ENCODE measurements around the gene BMP8A. TPM values are rescaled to one million over a fixed set of nuclear protein-coding genes. Genes with fewer than 3 reads are reported as not detected.

The BMP8A gene
- total and polyA plus RNA-seq, 9 of the 15 experiments (the other 6 are each of a cell fraction or from before 2014, with no cell fraction given) = 0.05 to 0.31 TPM; not detected in 7

- Histone ChIP-seq H2AFZ (ENCODE audit: low read depth, low read length) (no peak overlapping the region), H3K9me1 (ENCODE audit: control insufficient read depth, insufficient read depth, low read length) (no peaks in the 10 kb centered on the region), H3K79me2 (ENCODE audit: control insufficient read depth, insufficient read depth, low read length) (no peaks in the 10 kb centered on the region), H3K4me1 (replicated peaks in 1 of 2; ENCODE audit: control insufficient read depth in 2 of 2, insufficient read depth in 2 of 2, low read length in 2 of 2) (no peaks in the 10 kb centered on the region), H3K9me3 (replicated peaks; ENCODE audit: control insufficient read depth, insufficient read depth, low read depth, low read length) (no peaks in the 10 kb centered on the region), H3K36me3 (ENCODE audit: control insufficient read depth, insufficient read depth, low read length) (no peaks in the 10 kb centered on the region), H3K27me3 (ENCODE audit: control insufficient read depth in 2 of 2, insufficient read depth in 2 of 2, low read length in 2 of 2) (no peaks in the 10 kb centered on the region), H4K20me1 (replicated peaks; ENCODE audit: control insufficient read depth, insufficient read depth, low read length) (no peaks in the 10 kb centered on the region), H3K9ac (ENCODE audit: insufficient read depth in 1 of 2, low read depth in 2 of 2, low read length in 2 of 2) (peak overlapping the region in 1 of 2 experiments; percentile 49; a peak in 1 of 4 replicates), H3K27ac (ENCODE audit: extremely low read depth, low read depth, low read length) (no peak overlapping the region), H3K4me3 (no peak overlapping the region), H3K4me2 (ENCODE audit: insufficient read depth, low read length) (no peak overlapping the region)
- TF ChIP-seq CBFB (CRISPR knock-in tag; IDR thresholded peaks at IDR 0.05) (no peak), ZNF12 (CRISPR knock-in tag; IDR thresholded peaks at IDR 0.05) (no peak), CGGBP1 (CRISPR knock-in tag; IDR thresholded peaks at IDR 0.05) (no peak), SMAD4 (CRISPR knock-in tag; conservative IDR thresholded peaks at IDR 0.05) (no peak), BDP1 (IDR thresholded peaks at IDR 0.05; ENCODE audit: insufficient read depth, insufficient read length) (no peak), RFX7 (CRISPR knock-in tag; IDR thresholded peaks at IDR 0.05) (no peak)
- TF ChIP-seq, protein P1, sequence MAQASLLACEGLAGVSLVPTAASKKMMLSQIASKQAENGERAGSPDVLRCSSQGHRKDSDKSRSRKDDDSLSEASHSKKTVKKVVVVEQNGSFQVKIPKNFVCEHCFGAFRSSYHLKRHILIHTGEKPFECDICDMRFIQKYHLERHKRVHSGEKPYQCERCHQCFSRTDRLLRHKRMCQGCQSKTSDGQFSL (CRISPR knock-in tag; IDR thresholded peaks at IDR 0.05) = no peak
- TF ChIP-seq, protein P1 (tag; IDR thresholded peaks at IDR 0.05) = no peak
- ChIA-PET CTCF (ENCODE audit: low intra/inter-chr PET ratio) (interaction anchor here (0.6 kb wide), 1 partner anchor 118 kb away, joined by 3 read pairs; no protein-coding TSS in a partner anchor), POLR2A (interaction anchor here (1.2 kb wide), 1 partner anchor 66 kb away, joined by 3 read pairs; no protein-coding TSS in a partner anchor)
- DNase-seq (ENCODE audit: extremely low read depth in 1 of 4, low spot score in 3 of 4) = no peak
- no TSS peak for BruUV-seq (replicated peaks)
- intact Hi-C loops (cut with micrococcal nuclease) (no loop called here), in situ Hi-C loops (cut with MboI) (no loop called here)
- ATAC-seq = no peak
- 80% methylated on average over 9 of the region's 9 CpGs for WGBS (ENCODE audit: insufficient coverage, low coverage, missing lambda C conversion rate)
- FAIRE-seq = no peak
Measured at GRCh38 chr1:39545531-39545930, 54.1 kb downstream of the BMP8A start.

Data from K562 (cell line).